Activated CD8-positive, alpha-beta T cell treated with anti-CD3 and anti-CD28 coated beads, Interleukin-2, amount 10 ng/mL, durations not matched to agents 7 days and 5 days (primary cell): ENCODE results near the gene DLL4. TPM values are rescaled to one million over a fixed set of nuclear protein-coding genes. Genes with fewer than 3 reads are reported as not detected.

Experiments
- ATAC-seq: fragments of 150-1000 bp; cut with Tn5 transposase; one replicate; pipeline ENCODE4 v1.10.0; 2021; ENCODE audit warnings: moderate library complexity
- CTCF ChIA-PET: fragments of 350-600 bp; sonication (Branson Sonifier 250); formaldehyde crosslinking; loops from one replicate; lab custom pipeline; 2021; ENCODE audit warnings: antibody characterized with exemption; lab: Charles Lee
- POLR2A ChIA-PET: fragments of 350-600 bp; sonication (Branson Sonifier 250); formaldehyde crosslinking; loops from one replicate; lab custom pipeline; 2021; ENCODE audit warnings: antibody characterized with exemption; lab: Charles Lee
- DNase-seq: peaks from one replicate; pipeline ENCODE4 v3.0.0-alpha.2; 2020
- H3K27ac Mint-ChIP-seq: one replicate; pipeline ENCODE4 v1.8.0; 2021; ENCODE audit warnings: mild to moderate bottlenecking, mixed read lengths
- H3K27me3 Mint-ChIP-seq: one replicate; pipeline ENCODE4 v1.8.0; 2021; ENCODE audit warnings: low read depth, mixed read lengths
- H3K36me3 Mint-ChIP-seq: one replicate; pipeline ENCODE4 v1.8.0; 2021; ENCODE audit warnings: low read depth, mixed read lengths
- H3K4me1 Mint-ChIP-seq: one replicate; pipeline ENCODE4 v1.8.0; 2021; ENCODE audit warnings: low read depth, mixed read lengths
- H3K4me3 Mint-ChIP-seq: one replicate; pipeline ENCODE4 v1.8.0; 2021; ENCODE audit warnings: mild to moderate bottlenecking, mixed read lengths
- H3K9me3 Mint-ChIP-seq: one replicate; pipeline ENCODE4 v1.8.0; 2022; ENCODE audit warnings: mixed read lengths; ENCODE audit not compliant: insufficient read depth
- total RNA-seq, 2 experiments: library from RNA; stranded (reverse); gene quantifications; one replicate each; pipeline ENCODE4 v1.2.3, GENCODE V29; 2021

The DLL4 gene
- total RNA-seq, 2 experiments from 2014 or later, result not detected

GRCh38 chr15:40906991-40907802, 21.9 kb upstream of the DLL4 start:
- Mint-ChIP-seq H3K36me3 (peaks cover 27% of the 10 kb centered on the region), H3K27me3 (no peaks in the 10 kb centered on the region), H3K4me1 (peaks cover 47% of the 10 kb centered on the region), H3K9me3 (no peaks in the 10 kb centered on the region), H3K27ac (peak overlapping the region; percentile 70), H3K4me3 (peak overlapping the region; percentile 71)
- ChIA-PET POLR2A (interaction anchor here (0.9 to 1.0 kb wide), 2 partner anchors 35 to 46 kb away, joined by 3 to 6 read pairs; partner anchors contain the start of gene CHAC1), CTCF (interaction anchor here (0.6 to 9.1 kb wide), 22 partner anchors 11 to 283 kb away, joined by 3 to 176 read pairs (median 4); partner anchors contain the start of genes DLL4 and VPS18)
- peak; percentile 58 for DNase-seq
- peak; percentile 29 for ATAC-seq

- peaks cover 41% of the 10 kb centered on the region for H3K4me1 Mint-ChIP-seq
- DNase-seq (no peak), ATAC-seq (no peak)
- no peak overlapping the region for H3K27ac Mint-ChIP-seq
- ChIA-PET POLR2A (interaction anchor here (1.0 kb wide), 1 partner anchor 34 kb away, joined by 3 read pairs; no protein-coding TSS in a partner anchor), CTCF (interaction anchor here (1.0 to 9.1 kb wide), 8 partner anchors 12 to 278 kb away, joined by 3 to 176 read pairs (median 70); partner anchors contain the start of genes DLL4 and VPS18)
- no peaks in the 10 kb centered on the region for H3K9me3 Mint-ChIP-seq
- no peaks in the 10 kb centered on the region for H3K27me3 Mint-ChIP-seq
- peaks cover 21% of the 10 kb centered on the region for H3K36me3 Mint-ChIP-seq
- no peak overlapping the region for H3K4me3 Mint-ChIP-seq
Measured at GRCh38 chr15:40908095-40908494, 21.0 kb upstream of the DLL4 start.

- no peak overlapping the region for H3K4me3 Mint-ChIP-seq
- H3K27me3 Mint-ChIP-seq, result no peaks in the 10 kb centered on the region
- no peak for ATAC-seq
- peaks cover 4% of the 10 kb centered on the region for H3K36me3 Mint-ChIP-seq
- peak overlapping the region; percentile 30 for H3K27ac Mint-ChIP-seq
- POLR2A ChIA-PET, result no interaction called here
- CTCF ChIA-PET, result interaction anchor here (0.7 to 9.0 kb wide), 8 partner anchors 14 to 321 kb away, joined by 3 to 176 read pairs (median 6); partner anchors contain the start of genes CHP1, DLL4 and VPS18
- no peak for DNase-seq
- H3K4me1 Mint-ChIP-seq, result peaks cover 23% of the 10 kb centered on the region
- H3K9me3 Mint-ChIP-seq, result no peaks in the 10 kb centered on the region
Measured at GRCh38 chr15:40909662-40910630, 19.2 kb upstream of the DLL4 start.

GRCh38 chr15:40911141-40911540, 18.0 kb upstream of the DLL4 start:
- ChIA-PET POLR2A (no interaction called here), CTCF (interaction anchor here (0.6 to 2.7 kb wide), 7 partner anchors 8 to 83 kb away, joined by 3 to 10 read pairs (median 4); no protein-coding TSS in a partner anchor)
- Mint-ChIP-seq H3K27me3 (no peaks in the 10 kb centered on the region), H3K27ac (no peak overlapping the region), H3K36me3 (no peaks in the 10 kb centered on the region), H3K9me3 (no peaks in the 10 kb centered on the region), H3K4me3 (no peak overlapping the region), H3K4me1 (peaks cover 19% of the 10 kb centered on the region)
- DNase-seq (no peak), ATAC-seq (no peak)

GRCh38 chr15:40911693-40912092, 17.4 kb upstream of the DLL4 start:
- Mint-ChIP-seq H3K27ac (peak overlapping the region; percentile 28), H3K4me1 (peaks cover 16% of the 10 kb centered on the region), H3K4me3 (no peak overlapping the region), H3K36me3 (no peaks in the 10 kb centered on the region), H3K9me3 (no peaks in the 10 kb centered on the region), H3K27me3 (no peaks in the 10 kb centered on the region)
- no peak for DNase-seq
- ChIA-PET CTCF (interaction anchor here (0.6 to 2.7 kb wide), 7 partner anchors 9 to 84 kb away, joined by 3 to 10 read pairs (median 4); no protein-coding TSS in a partner anchor), POLR2A (no interaction called here)
- ATAC-seq, result no peak

GRCh38 chr15:40912478-40912877, 16.7 kb upstream of the DLL4 start:
- Mint-ChIP-seq H3K27ac (no peak overlapping the region), H3K36me3 (no peaks in the 10 kb centered on the region), H3K4me3 (no peak overlapping the region), H3K27me3 (no peaks in the 10 kb centered on the region), H3K4me1 (peaks cover 8% of the 10 kb centered on the region), H3K9me3 (no peaks in the 10 kb centered on the region)
- DNase-seq, result no peak
- no peak for ATAC-seq
- POLR2A ChIA-PET, result no interaction called here
- CTCF ChIA-PET, result interaction anchor here (1.2 to 2.7 kb wide), 3 partner anchors 9 to 54 kb away, joined by 3 to 8 read pairs (median 4); no protein-coding TSS in a partner anchor

GRCh38 chr15:40914013-40914412, 15.1 kb upstream of the DLL4 start:
- ChIA-PET POLR2A (no interaction called here), CTCF (no interaction called here)
- DNase-seq (no peak), ATAC-seq (no peak)
- no peak overlapping the region for H3K4me3 Mint-ChIP-seq
- H3K9me3 Mint-ChIP-seq, result no peaks in the 10 kb centered on the region
- H3K4me1 Mint-ChIP-seq, result no peaks in the 10 kb centered on the region
- no peaks in the 10 kb centered on the region for H3K36me3 Mint-ChIP-seq
- no peak overlapping the region for H3K27ac Mint-ChIP-seq
- H3K27me3 Mint-ChIP-seq, result no peaks in the 10 kb centered on the region

GRCh38 chr15:40914486-40914885, 14.7 kb upstream of the DLL4 start:
- Mint-ChIP-seq H3K27me3 (no peaks in the 10 kb centered on the region), H3K4me3 (no peak overlapping the region), H3K27ac (no peak overlapping the region), H3K4me1 (no peaks in the 10 kb centered on the region), H3K36me3 (no peaks in the 10 kb centered on the region), H3K9me3 (no peaks in the 10 kb centered on the region)
- no peak for DNase-seq
- ChIA-PET POLR2A (no interaction called here), CTCF (no interaction called here)
- no peak for ATAC-seq

- DNase-seq, result no peak
- Mint-ChIP-seq H3K27me3 (no peaks in the 10 kb centered on the region), H3K36me3 (no peaks in the 10 kb centered on the region), H3K4me3 (no peak overlapping the region), H3K4me1 (no peaks in the 10 kb centered on the region), H3K27ac (no peak overlapping the region), H3K9me3 (no peaks in the 10 kb centered on the region)
- POLR2A ChIA-PET, result no interaction called here
- CTCF ChIA-PET, result interaction anchor here (0.8 kb wide), 1 partner anchor 9 kb away, joined by 3 read pairs; no protein-coding TSS in a partner anchor
- ATAC-seq, result no peak
Measured at GRCh38 chr15:40915116-40915661, 14.0 kb upstream of the DLL4 start.

- ChIA-PET POLR2A (no interaction called here), CTCF (interaction anchor here (0.8 kb wide), 1 partner anchor 10 kb away, joined by 3 read pairs; no protein-coding TSS in a partner anchor)
- no peaks in the 10 kb centered on the region for H3K4me1 Mint-ChIP-seq
- no peak overlapping the region for H3K4me3 Mint-ChIP-seq
- H3K27me3 Mint-ChIP-seq, result no peaks in the 10 kb centered on the region
- H3K9me3 Mint-ChIP-seq, result no peaks in the 10 kb centered on the region
- ATAC-seq (no peak), DNase-seq (no peak)
- H3K36me3 Mint-ChIP-seq, result no peaks in the 10 kb centered on the region
- no peak overlapping the region for H3K27ac Mint-ChIP-seq
Measured at GRCh38 chr15:40915679-40916078, 13.5 kb upstream of the DLL4 start.

- ChIA-PET POLR2A (no interaction called here), CTCF (interaction anchor here (1.8 kb wide), 1 partner anchor 14 kb away, joined by 5 read pairs; no protein-coding TSS in a partner anchor)
- DNase-seq (no peak), ATAC-seq (no peak)
- Mint-ChIP-seq H3K4me1 (no peaks in the 10 kb centered on the region), H3K36me3 (no peaks in the 10 kb centered on the region), H3K9me3 (no peaks in the 10 kb centered on the region), H3K4me3 (no peak overlapping the region), H3K27ac (no peak overlapping the region), H3K27me3 (no peaks in the 10 kb centered on the region)
Measured at GRCh38 chr15:40917585-40917984, 11.6 kb upstream of the DLL4 start.
